GM13977 (cell line): Measurements from ENCODE around the gene RAPGEF1.

ENCODE experiments used
- DNase-seq: peaks from one replicate; pipeline ENCODE4 v3.0.0; 2012; ENCODE audit warnings: low spot score
- in situ Hi-C: fragments of 300-500 bp; cut with MboI; formaldehyde crosslinking; loops from one replicate; pipeline ENCODE4 v1.12.0; 2022; ENCODE audit warnings: low sequenced_read_pairs, low pct_unique_long_range_greater_than_20kb, mixed read lengths, inconsistent platforms; ENCODE audit not compliant: unreplicated experiment
- TF ChIP-seq, protein P1 (sequence below): IDR thresholded peaks from 2 replicates; pipeline ENCODE4 v1.5.1; 2012; ENCODE audit warnings: mild to moderate bottlenecking, control low read depth; ENCODE audit not compliant: insufficient read depth; ENCODE audit errors: extremely low read depth, missing control alignments

Gene RAPGEF1

GRCh38 chr9:131776036-131776435 is 36.2 kb upstream of the RAPGEF1 start:
- in situ Hi-C loops, result no loop called here
- TF ChIP-seq, protein P1, sequence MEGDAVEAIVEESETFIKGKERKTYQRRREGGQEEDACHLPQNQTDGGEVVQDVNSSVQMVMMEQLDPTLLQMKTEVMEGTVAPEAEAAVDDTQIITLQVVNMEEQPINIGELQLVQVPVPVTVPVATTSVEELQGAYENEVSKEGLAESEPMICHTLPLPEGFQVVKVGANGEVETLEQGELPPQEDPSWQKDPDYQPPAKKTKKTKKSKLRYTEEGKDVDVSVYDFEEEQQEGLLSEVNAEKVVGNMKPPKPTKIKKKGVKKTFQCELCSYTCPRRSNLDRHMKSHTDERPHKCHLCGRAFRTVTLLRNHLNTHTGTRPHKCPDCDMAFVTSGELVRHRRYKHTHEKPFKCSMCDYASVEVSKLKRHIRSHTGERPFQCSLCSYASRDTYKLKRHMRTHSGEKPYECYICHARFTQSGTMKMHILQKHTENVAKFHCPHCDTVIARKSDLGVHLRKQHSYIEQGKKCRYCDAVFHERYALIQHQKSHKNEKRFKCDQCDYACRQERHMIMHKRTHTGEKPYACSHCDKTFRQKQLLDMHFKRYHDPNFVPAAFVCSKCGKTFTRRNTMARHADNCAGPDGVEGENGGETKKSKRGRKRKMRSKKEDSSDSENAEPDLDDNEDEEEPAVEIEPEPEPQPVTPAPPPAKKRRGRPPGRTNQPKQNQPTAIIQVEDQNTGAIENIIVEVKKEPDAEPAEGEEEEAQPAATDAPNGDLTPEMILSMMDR, result no peak
- no peak for DNase-seq

GRCh38 chr9:131774636-131775035 is 34.8 kb upstream of the RAPGEF1 start:
- in situ Hi-C loops, result no loop called here
- DNase-seq, result no peak
- TF ChIP-seq, protein P1, result no peak

DNA sequence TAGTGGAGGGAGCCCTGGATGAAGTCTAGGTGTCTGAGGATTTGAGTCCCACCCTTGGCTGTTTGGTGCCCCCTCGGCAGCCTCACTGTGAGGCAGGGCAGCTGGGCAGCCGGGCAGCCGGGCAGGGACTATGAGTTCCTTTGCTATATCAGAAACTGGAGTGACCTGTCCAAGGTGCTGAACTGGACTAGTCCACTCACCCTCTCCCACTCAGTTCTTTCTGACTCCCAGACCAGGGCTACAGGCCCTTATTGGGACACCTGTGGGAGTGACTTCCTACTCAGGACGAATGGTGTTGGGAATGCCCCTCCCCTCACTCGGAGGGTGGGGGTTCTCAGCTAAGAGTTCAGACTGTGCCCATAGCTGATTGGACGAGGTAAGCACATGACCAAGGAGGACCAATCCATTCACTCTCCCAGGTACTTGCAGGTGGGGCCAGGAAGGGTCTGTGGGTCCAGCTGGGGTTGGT is 34.1 kb upstream of the RAPGEF1 start:
- TF ChIP-seq, protein P1, result no peak
- DNase-seq, result peak; percentile 76
- in situ Hi-C loops, result no loop called here

DNA sequence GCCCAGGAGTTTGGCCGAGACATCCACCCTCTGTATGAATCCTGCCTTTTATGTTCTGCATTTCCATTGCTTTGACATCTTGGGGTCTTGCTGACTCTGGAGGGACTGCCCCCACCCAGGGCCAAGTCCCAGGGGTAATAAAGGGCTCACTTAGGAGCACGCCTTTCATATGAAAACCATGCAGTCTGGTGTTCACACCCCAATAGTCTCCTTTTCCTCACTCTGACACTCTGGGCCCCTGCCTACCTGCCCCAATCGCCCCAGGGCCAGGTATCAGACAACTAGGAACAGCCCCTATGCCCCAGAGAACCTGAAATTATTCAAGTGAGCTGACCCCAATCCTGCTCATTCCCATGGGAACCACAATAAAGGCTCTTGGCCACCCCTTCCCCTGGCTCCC is 33.1 kb upstream of the RAPGEF1 start:
- no peak for DNase-seq
- in situ Hi-C loops, result no loop called here

DNA sequence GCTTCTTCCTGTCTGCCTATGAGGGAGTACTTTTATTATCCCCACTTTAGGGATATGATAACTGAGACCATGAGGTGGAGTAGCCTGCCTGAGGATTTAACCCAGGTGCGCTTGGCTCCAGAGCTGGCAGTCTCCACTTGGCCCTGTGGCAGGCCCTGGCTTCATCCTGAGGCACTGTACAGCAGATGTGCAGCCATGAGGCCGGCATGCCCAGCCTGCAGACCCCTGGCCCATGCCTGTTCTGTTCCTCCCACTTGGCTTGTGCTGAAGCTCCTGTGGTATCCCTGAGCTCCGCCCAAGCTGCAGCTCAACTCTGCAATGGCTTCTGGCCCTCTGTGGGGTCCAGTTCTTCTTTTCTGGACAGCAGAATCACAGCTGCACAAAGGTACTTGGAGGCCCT is 31.8 kb upstream of the RAPGEF1 start:
- TF ChIP-seq, protein P1, result no peak
- in situ Hi-C loops, result no loop called here
- no peak for DNase-seq

More for the DNA sequence above, 33.1 kb upstream of the RAPGEF1 start:
- TF ChIP-seq, protein P1, result no peak

GRCh38 chr9:131769361-131769760 is 29.5 kb upstream of the RAPGEF1 start:
- no peak for DNase-seq
- in situ Hi-C loops, result loop anchor here (10.0 kb wide), 1 partner anchor 485 kb away; no protein-coding TSS in a partner anchor
- TF ChIP-seq, protein P1, result no peak
